DND-41 (cell line): ENCODE data around the gene ELMOD1.
A peak's percentile ranks its signal among the peaks of the same experiment; 100 is the strongest.

ENCODE experiments used
- ATAC-seq: fragments of 200-7000 bp; cut with Tn5 transposase; 3 replicates; pipeline ENCODE4 v1.9.1; 2021; ENCODE audit warnings: low read depth; ENCODE audit not compliant: insufficient read depth
- DNase-seq: peaks from one replicate; pipeline ENCODE4 v3.0.0-alpha.2; 2020
- H2AFZ ChIP-seq: 2 replicates; pipeline ENCODE4 v1.6.0; 2012; ENCODE audit warnings: low read depth, low read length
- H3K27ac ChIP-seq: 2 replicates; pipeline ENCODE4 v1.5.1; 2012; ENCODE audit warnings: low read length, inconsistent platforms
- H3K27me3 ChIP-seq: fragments of 200-600 bp; sonication (generic); 2 replicates; pipeline ENCODE4 v1.6.0; 2012; ENCODE audit warnings: low read length, mild to moderate bottlenecking, inconsistent platforms; ENCODE audit not compliant: insufficient read depth, poor library complexity
- H3K36me3 ChIP-seq: 2 replicates; pipeline ENCODE4 v1.5.1; 2012; ENCODE audit warnings: low read length, inconsistent platforms; ENCODE audit not compliant: insufficient read depth
- H3K4me1 ChIP-seq: 2 replicates; pipeline ENCODE4 v1.5.1; 2012; ENCODE audit warnings: mild to moderate bottlenecking, low read length; ENCODE audit not compliant: insufficient read depth
- H3K4me2 ChIP-seq: 2 replicates; pipeline ENCODE4 v1.6.0; 2012; ENCODE audit warnings: mild to moderate bottlenecking, moderate library complexity, low read length, inconsistent platforms; ENCODE audit not compliant: insufficient read depth
- H3K4me3 ChIP-seq, 2 experiments: fragments of 200-600 bp in 1 of 2; shearing (Covaris generic) in 1 of 2; 2 replicates each; pipeline ENCODE4 v1.5.1; 2012 to 2016; ENCODE audit warnings: inconsistent platforms in 2 of 2, low read length in 2 of 2, mild to moderate bottlenecking in 2 of 2, low read depth in 1 of 2, moderate library complexity in 1 of 2
- H3K79me2 ChIP-seq: 2 replicates; pipeline ENCODE4 v1.6.0; 2012; ENCODE audit warnings: low read length, inconsistent platforms; ENCODE audit not compliant: insufficient read depth
- H3K9ac ChIP-seq: 2 replicates; pipeline ENCODE4 v1.6.0; 2012; ENCODE audit warnings: low read depth, mild to moderate bottlenecking, inconsistent platforms, low read length, moderate library complexity
- H3K9me3 ChIP-seq: 2 replicates; pipeline ENCODE4 v1.5.1; 2012; ENCODE audit warnings: low read length, moderate library complexity, mild to moderate bottlenecking, inconsistent platforms; ENCODE audit not compliant: insufficient read depth, severe bottlenecking
- H4K20me1 ChIP-seq: 2 replicates; pipeline ENCODE4 v1.6.0; 2012; ENCODE audit warnings: low read length; ENCODE audit not compliant: insufficient read depth
- EZH2 ChIP-seq: IDR thresholded peaks from 3 replicates; pipeline ENCODE4 v1.6.1; 2012; ENCODE audit warnings: borderline replicate concordance, low read depth, mild to moderate bottlenecking, moderate library complexity, low read length, inconsistent platforms; ENCODE audit not compliant: severe bottlenecking
- TF ChIP-seq, protein P1 (sequence below): IDR thresholded peaks from 2 replicates; pipeline ENCODE4 v1.5.1; 2012; ENCODE audit warnings: borderline replicate concordance, low read length, moderate library complexity, mild to moderate bottlenecking; ENCODE audit not compliant: poor library complexity, severe bottlenecking; ENCODE audit errors: extremely low read depth

ELMOD1 gene

DNA sequence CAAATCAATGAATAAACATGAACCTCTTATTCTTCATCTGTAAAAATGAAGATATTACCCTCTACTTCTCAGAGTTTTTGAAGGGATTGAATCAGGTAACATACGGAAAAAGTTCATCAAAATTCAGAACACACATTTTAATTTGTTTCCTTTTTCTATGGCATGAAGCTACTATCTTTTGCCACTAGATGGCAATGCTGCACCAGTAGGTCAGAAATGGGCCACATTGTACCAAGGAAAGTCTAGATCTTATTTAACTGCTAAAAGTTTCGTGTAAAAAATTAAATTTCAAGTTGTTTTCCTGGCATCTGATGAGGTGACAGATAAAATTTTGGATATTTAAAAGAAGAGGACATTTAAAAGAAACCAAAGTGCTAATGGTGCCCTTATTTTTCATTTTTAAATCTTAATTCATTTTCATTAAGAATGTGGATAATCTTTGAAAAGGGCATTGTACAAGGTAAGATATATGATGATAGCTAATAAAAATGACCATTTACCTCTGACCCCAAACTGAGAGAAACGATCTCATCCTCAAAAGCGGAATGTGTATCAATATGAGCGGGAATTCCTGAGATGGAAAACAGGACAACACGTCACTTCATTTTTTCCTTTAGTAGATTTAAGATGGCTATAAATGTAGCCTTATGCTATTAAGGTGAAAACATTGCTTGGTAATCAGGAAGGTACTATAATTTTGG, 41.5 kb upstream of the ELMOD1 start:
- Histone ChIP-seq H3K27me3 (no peaks in the 10 kb centered on the region), H3K27ac (no peak overlapping the region), H2AFZ (no peak overlapping the region), H3K36me3 (peaks cover 56% of the 10 kb centered on the region; the same call in 1 of the 2 replicates), H3K9ac (no peak overlapping the region), H3K79me2 (no peaks in the 10 kb centered on the region), H3K4me1 (no peaks in the 10 kb centered on the region), H3K9me3 (no peaks in the 10 kb centered on the region), H3K4me3 (no peak overlapping the region), H3K4me2 (no peak overlapping the region), H4K20me1 (no peaks in the 10 kb centered on the region)
- peak; percentile 30 for DNase-seq
- TF ChIP-seq EZH2: no peak
- TF ChIP-seq, protein P1, sequence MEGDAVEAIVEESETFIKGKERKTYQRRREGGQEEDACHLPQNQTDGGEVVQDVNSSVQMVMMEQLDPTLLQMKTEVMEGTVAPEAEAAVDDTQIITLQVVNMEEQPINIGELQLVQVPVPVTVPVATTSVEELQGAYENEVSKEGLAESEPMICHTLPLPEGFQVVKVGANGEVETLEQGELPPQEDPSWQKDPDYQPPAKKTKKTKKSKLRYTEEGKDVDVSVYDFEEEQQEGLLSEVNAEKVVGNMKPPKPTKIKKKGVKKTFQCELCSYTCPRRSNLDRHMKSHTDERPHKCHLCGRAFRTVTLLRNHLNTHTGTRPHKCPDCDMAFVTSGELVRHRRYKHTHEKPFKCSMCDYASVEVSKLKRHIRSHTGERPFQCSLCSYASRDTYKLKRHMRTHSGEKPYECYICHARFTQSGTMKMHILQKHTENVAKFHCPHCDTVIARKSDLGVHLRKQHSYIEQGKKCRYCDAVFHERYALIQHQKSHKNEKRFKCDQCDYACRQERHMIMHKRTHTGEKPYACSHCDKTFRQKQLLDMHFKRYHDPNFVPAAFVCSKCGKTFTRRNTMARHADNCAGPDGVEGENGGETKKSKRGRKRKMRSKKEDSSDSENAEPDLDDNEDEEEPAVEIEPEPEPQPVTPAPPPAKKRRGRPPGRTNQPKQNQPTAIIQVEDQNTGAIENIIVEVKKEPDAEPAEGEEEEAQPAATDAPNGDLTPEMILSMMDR: peak; percentile 85
- ATAC-seq: peak; percentile 71; the same call in 2 of the 3 replicates

DNA sequence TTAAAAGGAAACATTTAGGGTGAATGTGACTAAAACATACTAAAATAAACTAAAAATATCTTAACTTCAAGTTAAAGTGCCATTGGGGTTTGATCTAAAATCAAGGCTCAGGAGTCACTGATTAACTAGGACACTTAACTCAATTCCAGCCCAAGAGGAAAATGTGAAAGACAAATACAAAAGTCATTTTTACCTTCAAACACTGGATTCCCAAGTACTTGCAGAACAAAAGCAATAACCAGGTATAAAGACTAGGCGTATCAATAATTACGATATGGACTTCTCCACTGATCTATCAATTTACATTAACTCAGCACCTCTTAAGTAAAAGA, 41.0 kb upstream of the ELMOD1 start:
- TF ChIP-seq, protein P1: no peak
- TF ChIP-seq EZH2: no peak
- H3K4me1 ChIP-seq: no peaks in the 10 kb centered on the region
- H3K9me3 ChIP-seq: no peaks in the 10 kb centered on the region
- H3K36me3 ChIP-seq: peaks cover 58% of the 10 kb centered on the region; the same call in 1 of the 2 replicates
- no peak for DNase-seq
- no peaks in the 10 kb centered on the region for H3K79me2 ChIP-seq
- ATAC-seq: no peak
- no peak overlapping the region for H3K27ac ChIP-seq
- no peaks in the 10 kb centered on the region for H3K27me3 ChIP-seq
- no peak overlapping the region for H3K9ac ChIP-seq
- H2AFZ ChIP-seq: no peak overlapping the region
- H3K4me3 ChIP-seq: no peak overlapping the region
- no peaks in the 10 kb centered on the region for H4K20me1 ChIP-seq
- H3K4me2 ChIP-seq: no peak overlapping the region

DNA sequence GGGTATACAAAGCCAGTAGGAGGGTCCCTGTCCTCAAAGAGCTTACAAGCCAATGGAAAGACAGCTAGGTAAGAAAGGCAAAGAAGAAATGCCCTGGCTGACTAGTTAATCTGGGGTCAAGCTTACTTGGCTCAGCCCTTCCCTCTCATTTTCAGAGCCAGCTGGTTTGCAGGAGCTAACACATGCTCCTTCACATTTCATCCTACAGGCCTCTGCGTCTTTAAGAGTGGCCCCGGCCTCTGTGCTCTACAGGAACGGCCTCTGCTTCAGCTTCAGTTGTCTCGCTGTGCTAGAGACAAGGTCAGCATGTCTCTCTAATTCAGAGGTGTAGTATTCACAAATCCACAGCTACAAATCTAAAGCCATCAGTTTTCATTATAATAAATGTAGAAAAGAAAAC, 40.6 kb upstream of the ELMOD1 start:
- no peaks in the 10 kb centered on the region for H3K27me3 ChIP-seq
- H3K36me3 ChIP-seq: peaks cover 60% of the 10 kb centered on the region; the same call in 1 of the 2 replicates
- no peak for TF ChIP-seq EZH2
- TF ChIP-seq, protein P1: no peak
- H3K27ac ChIP-seq: no peak overlapping the region
- H3K79me2 ChIP-seq: no peaks in the 10 kb centered on the region
- H4K20me1 ChIP-seq: no peaks in the 10 kb centered on the region
- no peak overlapping the region for H3K9ac ChIP-seq
- no peak overlapping the region for H2AFZ ChIP-seq
- no peaks in the 10 kb centered on the region for H3K9me3 ChIP-seq
- H3K4me3 ChIP-seq: no peak overlapping the region
- DNase-seq (no peak), ATAC-seq (no peak)
- no peak overlapping the region for H3K4me2 ChIP-seq
- no peaks in the 10 kb centered on the region for H3K4me1 ChIP-seq
